ENCODE measurements around the gene ADRA2C.

- no peak for TF ChIP-seq CTCF (IDR thresholded peaks at IDR 0.05 in 2 of 3, conservative IDR thresholded peaks at IDR 0.05 in 1 of 3; ENCODE audit: borderline replicate concordance in 1 of 3, insufficient read depth in 1 of 3, low read depth in 2 of 3, low read length in 2 of 3)
- no peak for TF ChIP-seq EZH2phosphoT487 (IDR thresholded peaks at IDR 0.05; ENCODE audit: borderline replicate concordance)
- no peak for TF ChIP-seq POLR2A (IDR thresholded peaks at IDR 0.05; ENCODE audit: borderline replicate concordance, extremely low read depth, insufficient read depth, insufficient read length)
- TF ChIP-seq EZH2 (IDR thresholded peaks at IDR 0.05): no peak
- TF ChIP-seq CEBPB (IDR thresholded peaks at IDR 0.05; ENCODE audit: low read depth): no peak
- TF ChIP-seq POLR2AphosphoS5 (IDR thresholded peaks at IDR 0.05; ENCODE audit: low read depth, low read length): no peak
- TF ChIP-seq MAX (IDR thresholded peaks at IDR 0.05): no peak
- no peak for TF ChIP-seq FOSL1 (IDR thresholded peaks at IDR 0.05; ENCODE audit: low read depth)
- TF ChIP-seq RAD21 (IDR thresholded peaks at IDR 0.05; ENCODE audit: low read depth): no peak
- TF ChIP-seq EGR1 (IDR thresholded peaks at IDR 0.05; ENCODE audit: low read depth): no peak
- TF ChIP-seq REST (IDR thresholded peaks at IDR 0.05; ENCODE audit: low read depth): no peak
Observed at GRCh38 chr4:3718462-3718861, 47.7 kb upstream of the ADRA2C start.

All from HCT116 (cell line).